Measurements from ENCODE around the gene PRDM8.
A peak's percentile ranks its signal among the peaks of the same experiment; 100 is the strongest.

The PRDM8 gene

DNA sequence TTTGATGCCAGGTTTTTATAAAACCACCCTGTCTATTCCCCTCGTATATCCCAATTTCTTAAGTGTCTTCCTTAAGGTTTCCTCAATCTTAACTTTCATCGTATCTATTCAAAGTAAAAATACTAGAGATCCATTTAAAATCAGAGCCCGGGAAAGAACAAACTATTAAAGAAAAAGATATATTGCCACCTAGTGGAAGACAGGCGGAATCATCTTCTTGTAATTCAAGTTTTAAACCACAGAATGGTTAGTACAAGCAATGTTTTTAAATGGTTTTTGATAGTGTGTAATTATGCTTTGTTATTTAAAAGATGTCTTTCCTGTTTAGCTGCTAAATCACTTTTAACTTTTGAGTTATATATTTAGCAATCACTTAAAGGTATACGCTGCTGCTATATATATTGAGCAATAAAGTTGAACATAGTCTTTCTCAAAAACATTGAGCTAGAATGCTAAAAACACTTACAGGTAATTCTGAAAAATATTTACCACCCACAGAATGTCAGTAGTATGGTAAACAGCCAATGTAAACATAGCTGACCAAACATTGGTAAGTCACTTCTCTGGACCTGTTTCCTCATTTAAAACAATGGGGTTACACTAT is 18.2 kb downstream of the PRDM8 start:
- peak; percentile 56 for TF ChIP-seq CTCF (IDR thresholded peaks at IDR 0.05; ENCODE audit: insufficient read depth, low read depth, low read length, missing control alignments)
- DNase-seq (ENCODE audit: low read depth), result peak; percentile 38
- H3K4me3 ChIP-seq (ENCODE audit: low read length), result no peak overlapping the region

- no peak for DNase-seq (ENCODE audit: low read depth)
- no peak for TF ChIP-seq CTCF (IDR thresholded peaks at IDR 0.05; ENCODE audit: insufficient read depth, low read depth, low read length, missing control alignments)
- no peak overlapping the region for H3K4me3 ChIP-seq (ENCODE audit: low read length)
These were observed 18.9 kb downstream of the PRDM8 start for GRCh38 chr4:80216100-80216761.

DNA sequence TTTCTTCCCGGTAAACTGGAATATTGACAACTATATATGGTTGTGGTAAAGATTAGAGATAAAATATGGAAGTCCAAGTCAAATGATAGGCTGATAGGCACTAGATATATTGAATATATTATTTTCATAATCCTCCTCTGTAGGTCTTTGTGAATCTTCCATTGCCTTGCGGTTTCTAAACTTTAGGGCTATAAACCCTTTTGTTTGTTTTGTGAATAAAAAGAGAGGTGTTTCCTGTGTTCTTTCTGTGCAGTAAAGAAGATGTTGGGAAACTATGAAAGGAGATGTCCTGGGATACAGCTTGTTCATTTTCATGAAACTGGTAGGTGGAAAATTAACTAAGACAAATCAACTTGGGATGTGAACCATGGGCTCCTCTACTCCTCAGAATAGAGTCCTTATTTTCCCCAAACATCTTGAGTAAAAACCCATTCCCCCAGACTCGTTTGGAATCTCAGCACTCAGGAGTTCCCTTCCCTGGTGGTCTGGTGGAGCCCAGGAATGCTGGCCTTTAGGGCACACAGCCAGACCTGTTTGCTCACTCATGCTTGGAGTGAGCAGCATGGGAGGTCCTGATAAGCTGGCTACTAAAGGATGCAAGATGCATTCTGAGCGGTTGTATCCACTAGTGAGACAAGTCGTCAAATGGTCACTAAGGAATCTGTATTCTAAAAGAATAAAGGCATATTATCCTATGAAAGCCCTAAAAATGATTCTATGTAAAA is 22.2 kb downstream of the PRDM8 start:
- DNase-seq (ENCODE audit: low read depth), result no peak
- no peak overlapping the region for H3K4me3 ChIP-seq (ENCODE audit: low read length)
- TF ChIP-seq CTCF (IDR thresholded peaks at IDR 0.05; ENCODE audit: insufficient read depth, low read depth, low read length, missing control alignments), result no peak

DNA sequence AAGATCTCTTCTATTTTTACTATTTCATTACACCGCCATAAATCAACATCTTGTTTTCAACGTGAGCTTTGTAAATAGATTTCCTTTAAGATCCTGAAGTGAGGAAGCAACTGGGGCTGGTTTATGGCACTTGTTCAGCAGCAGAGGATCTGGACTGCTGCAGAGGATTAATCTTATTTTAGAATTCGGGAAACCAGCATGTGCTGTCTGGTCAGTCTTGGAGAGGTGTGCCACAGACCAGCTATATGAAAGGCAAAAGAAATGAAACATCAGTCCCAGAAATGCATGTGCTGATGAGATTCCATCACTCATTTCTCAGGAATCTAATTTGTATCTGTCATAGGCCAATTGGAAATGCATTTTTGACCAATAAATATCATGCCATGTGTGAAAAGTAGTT is 23.4 kb downstream of the PRDM8 start:
- no peak for TF ChIP-seq CTCF (IDR thresholded peaks at IDR 0.05; ENCODE audit: insufficient read depth, low read depth, low read length, missing control alignments)
- no peak for DNase-seq (ENCODE audit: low read depth)
- no peak overlapping the region for H3K4me3 ChIP-seq (ENCODE audit: low read length)

- no peak for TF ChIP-seq CTCF (IDR thresholded peaks at IDR 0.05; ENCODE audit: insufficient read depth, low read depth, low read length, missing control alignments)
- DNase-seq (ENCODE audit: low read depth), result peak; percentile 30
These were observed 23.9 kb downstream of the PRDM8 start for GRCh38 chr4:80221161-80221560.

DNA sequence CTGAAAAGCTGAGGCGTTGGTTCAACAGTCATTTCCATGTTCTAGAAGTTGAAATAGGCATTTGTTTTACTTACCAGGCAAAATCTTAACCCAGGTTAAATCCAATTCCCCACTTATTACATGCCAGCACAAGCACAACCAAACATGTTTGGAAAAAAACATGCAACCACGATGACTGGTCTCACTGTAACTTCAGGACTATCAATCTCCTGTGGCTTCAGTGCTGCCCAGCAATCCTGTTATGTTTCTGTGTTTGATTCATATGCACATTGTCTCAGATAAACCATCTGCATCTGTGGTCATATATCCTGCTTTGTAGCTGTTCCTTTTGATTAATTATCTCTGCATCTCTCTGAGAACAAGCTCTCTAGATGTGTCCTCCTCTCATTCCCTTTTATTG is 28.3 kb downstream of the PRDM8 start:
- peak; percentile 72 for DNase-seq (ENCODE audit: low read depth)
- H3K4me3 ChIP-seq (ENCODE audit: low read length), result no peak overlapping the region
- TF ChIP-seq CTCF (IDR thresholded peaks at IDR 0.05; ENCODE audit: insufficient read depth, low read depth, low read length, missing control alignments), result no peak

More at GRCh38 chr4:80221161-80221560, 23.9 kb downstream of the PRDM8 start:
- H3K4me3 ChIP-seq (ENCODE audit: low read length), result no peak overlapping the region

All from epithelial cell of esophagus (primary cell).